GM18517 (cell line): ENCODE data around the gene ITGA6.

Experiments
- ATAC-seq: cut with Tn5 transposase; IDR thresholded peaks from one replicate; pipeline ENCODE4 v1.9.1; 2021; ENCODE audit warnings: mild to moderate bottlenecking, moderate library complexity; ENCODE audit not compliant: unreplicated experiment

Gene ITGA6

GRCh38 chr2:172427256-172427989, at the start of gene ITGA6:
TSS of gene ITGA6 (plus strand) at chr2:172427586.
- ATAC-seq: no peak

GRCh38 chr2:172380436-172381274, 46.7 kb upstream of the ITGA6 start:
- no peak for ATAC-seq

GRCh38 chr2:172381275-172382027, 45.9 kb upstream of the ITGA6 start:
- ATAC-seq: no peak

GRCh38 chr2:172387361-172387760, 40.0 kb upstream of the ITGA6 start:
- ATAC-seq: no peak

- ATAC-seq: no peak
Measured at GRCh38 chr2:172389685-172390339, 37.6 kb upstream of the ITGA6 start.

- ATAC-seq: no peak
Measured at GRCh38 chr2:172394002-172394401, 33.4 kb upstream of the ITGA6 start.

GRCh38 chr2:172395503-172395902, 31.9 kb upstream of the ITGA6 start:
- ATAC-seq: no peak

GRCh38 chr2:172397148-172397834, 30.1 kb upstream of the ITGA6 start:
- no peak for ATAC-seq

GRCh38 chr2:172398440-172398839, 28.9 kb upstream of the ITGA6 start:
- no peak for ATAC-seq

- ATAC-seq: no peak
Measured at GRCh38 chr2:172399765-172400164, 27.6 kb upstream of the ITGA6 start.

- ATAC-seq: no peak
Measured at GRCh38 chr2:172402198-172402597, 25.2 kb upstream of the ITGA6 start.

GRCh38 chr2:172403402-172403801, 24.0 kb upstream of the ITGA6 start:
- ATAC-seq: no peak

- ATAC-seq: no peak
Measured at GRCh38 chr2:172403881-172404468, 23.4 kb upstream of the ITGA6 start.

- no peak for ATAC-seq
Measured at GRCh38 chr2:172404824-172405223, 22.6 kb upstream of the ITGA6 start.

GRCh38 chr2:172405673-172406072, 21.7 kb upstream of the ITGA6 start:
- no peak for ATAC-seq

GRCh38 chr2:172408143-172408766, 19.1 kb upstream of the ITGA6 start:
- no peak for ATAC-seq

GRCh38 chr2:172409042-172409441, 18.3 kb upstream of the ITGA6 start:
- no peak for ATAC-seq

- ATAC-seq: no peak
Measured at GRCh38 chr2:172412984-172413492, 14.3 kb upstream of the ITGA6 start.

- no peak for ATAC-seq
Measured at GRCh38 chr2:172415157-172415864, 12.1 kb upstream of the ITGA6 start.
